ENCODE measurements around the gene INF2.

DNA sequence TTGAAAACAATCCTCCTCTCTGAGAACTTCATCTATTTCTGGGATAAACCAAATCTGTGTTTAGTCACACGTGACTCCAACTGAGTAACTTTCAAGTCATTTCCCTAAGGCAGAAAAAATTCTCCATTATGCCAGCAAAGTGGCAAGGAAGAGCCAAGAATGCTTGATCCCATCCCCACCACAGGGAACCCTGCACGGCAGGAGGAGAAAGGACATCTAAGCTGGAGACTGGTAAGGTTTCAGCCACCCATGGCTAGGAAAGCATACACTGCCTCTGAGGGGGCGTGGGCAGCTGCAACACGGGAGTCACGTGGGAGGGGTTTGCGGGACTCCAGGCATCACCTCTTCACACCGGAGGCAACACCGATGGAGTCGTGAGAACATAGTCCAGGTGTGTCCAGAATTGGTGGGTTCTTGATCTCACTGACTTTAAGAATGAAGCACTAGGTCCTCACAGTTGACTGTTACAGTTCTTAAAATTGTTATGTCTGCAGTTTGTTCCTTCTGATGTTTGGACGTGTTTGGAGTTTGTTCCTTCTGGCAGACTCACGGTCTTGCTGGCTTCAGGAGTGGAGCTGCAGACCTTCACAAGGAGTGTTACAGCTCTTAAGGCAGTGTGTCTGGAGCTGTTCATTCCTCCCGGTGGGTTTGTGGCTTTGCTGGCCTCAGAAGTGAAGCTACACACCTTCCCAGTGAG is 60.8 kb downstream of the INF2 start:
- no peak for TF ChIP-seq EZH2 (IDR thresholded peaks at IDR 0.05; ENCODE audit: borderline replicate concordance, low read length)
- TF ChIP-seq, protein P1, sequence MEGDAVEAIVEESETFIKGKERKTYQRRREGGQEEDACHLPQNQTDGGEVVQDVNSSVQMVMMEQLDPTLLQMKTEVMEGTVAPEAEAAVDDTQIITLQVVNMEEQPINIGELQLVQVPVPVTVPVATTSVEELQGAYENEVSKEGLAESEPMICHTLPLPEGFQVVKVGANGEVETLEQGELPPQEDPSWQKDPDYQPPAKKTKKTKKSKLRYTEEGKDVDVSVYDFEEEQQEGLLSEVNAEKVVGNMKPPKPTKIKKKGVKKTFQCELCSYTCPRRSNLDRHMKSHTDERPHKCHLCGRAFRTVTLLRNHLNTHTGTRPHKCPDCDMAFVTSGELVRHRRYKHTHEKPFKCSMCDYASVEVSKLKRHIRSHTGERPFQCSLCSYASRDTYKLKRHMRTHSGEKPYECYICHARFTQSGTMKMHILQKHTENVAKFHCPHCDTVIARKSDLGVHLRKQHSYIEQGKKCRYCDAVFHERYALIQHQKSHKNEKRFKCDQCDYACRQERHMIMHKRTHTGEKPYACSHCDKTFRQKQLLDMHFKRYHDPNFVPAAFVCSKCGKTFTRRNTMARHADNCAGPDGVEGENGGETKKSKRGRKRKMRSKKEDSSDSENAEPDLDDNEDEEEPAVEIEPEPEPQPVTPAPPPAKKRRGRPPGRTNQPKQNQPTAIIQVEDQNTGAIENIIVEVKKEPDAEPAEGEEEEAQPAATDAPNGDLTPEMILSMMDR (conservative IDR thresholded peaks at IDR 0.05 in 1 of 2, IDR thresholded peaks at IDR 0.05 in 1 of 2; ENCODE audit: extremely low read depth in 1 of 2, insufficient read depth in 1 of 2, low read depth in 1 of 2, low read length in 2 of 2) = no peak

Data from mammary epithelial cell (primary cell).